ENCODE results near the gene ZNF574. TPM values are rescaled to one million over a fixed set of nuclear protein-coding genes. Genes with fewer than 3 reads are reported as not detected.

Gene ZNF574
- total RNA-seq, 1 experiment from 2014 or later = 35.6 TPM

DNA sequence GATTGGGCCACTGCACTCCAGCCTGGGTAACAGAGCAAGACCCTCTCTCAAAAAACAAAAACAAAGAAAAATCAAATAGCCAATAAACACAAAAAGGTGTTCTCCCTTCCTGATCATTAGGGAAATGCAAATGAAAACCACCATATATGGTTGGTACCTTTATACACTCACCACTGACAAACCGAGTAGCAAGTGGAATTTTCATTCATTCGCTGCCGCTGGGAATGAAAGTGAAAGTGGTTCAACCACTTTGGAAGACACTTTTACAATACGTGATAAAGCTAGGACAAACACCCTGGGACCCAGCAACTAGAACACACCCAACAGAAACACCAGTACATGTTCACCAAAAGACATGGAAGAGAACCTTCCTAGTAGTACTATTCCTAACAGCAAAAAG is 27.0 kb upstream of the ZNF574 start:
- H2BK15ac ChIP-seq (ENCODE audit: low read depth, low read length) = no peak overlapping the region
- no peaks in the 10 kb centered on the region for H3K9me3 Mint-ChIP-seq
- no peak overlapping the region for H3K14ac ChIP-seq (ENCODE audit: insufficient read depth, low read length)
- peaks cover 14 to 67% (median 62%) of the 10 kb centered on the region in 3 experiments; a peak in 6 of 7 replicates for H3K36me3 Mint-ChIP-seq (ENCODE audit: insufficient read depth in 1 of 3, low read depth in 3 of 3)
- no peak for DNase-seq
- no peak overlapping the region for H3K27ac ChIP-seq (ENCODE audit: insufficient read length, low read depth, low read length)
- no peak overlapping the region for H3K4me3 Mint-ChIP-seq
- no peak overlapping the region for H3K18ac ChIP-seq (ENCODE audit: insufficient read length, low read depth, low read length)
- no peak overlapping the region for H3K4me2 ChIP-seq (ENCODE audit: insufficient read depth, insufficient read length, low read length)
- no peak overlapping the region for H2BK5ac ChIP-seq (ENCODE audit: insufficient read length, low read length)
- H3K56ac ChIP-seq (ENCODE audit: insufficient read length, low read depth, low read length) = no peak overlapping the region
- no peaks in the 10 kb centered on the region for H3K27me3 ChIP-seq (ENCODE audit: insufficient read depth, low read length)
- no peak overlapping the region for H3K23ac ChIP-seq (ENCODE audit: insufficient read length, low read depth, low read length)
- H3K79me1 ChIP-seq (ENCODE audit: insufficient read depth, low read depth, low read length, poor library complexity, severe bottlenecking) = no peaks in the 10 kb centered on the region
- no CpG with 5 or more reads among the region's 4 CpGs for WGBS (ENCODE audit: extremely low coverage, insufficient read length, low lambda C conversion rate)
- H3K23me2 ChIP-seq (ENCODE audit: insufficient read length, low read depth, low read length, poor library complexity, severe bottlenecking) = no peaks in the 10 kb centered on the region
- H4K5ac ChIP-seq (ENCODE audit: insufficient read length, low read depth, low read length) = no peak overlapping the region
- H2AFZ ChIP-seq (ENCODE audit: low read length) = no peak overlapping the region
- no peak overlapping the region for H4K8ac ChIP-seq (replicated peaks; ENCODE audit: insufficient read length, low read depth, low read length)
- H2AK5ac ChIP-seq (ENCODE audit: insufficient read length, low read length) = no peak overlapping the region
- no peak overlapping the region for H3T11ph ChIP-seq (ENCODE audit: low read length)
- no peak overlapping the region for H2BK20ac ChIP-seq (ENCODE audit: low read depth, low read length, poor library complexity, severe bottlenecking)
- no peak overlapping the region for H2BK12ac ChIP-seq (ENCODE audit: insufficient read length, low read depth, low read length)
- no peak overlapping the region; a peak in 1 of 7 replicates for H3K27ac Mint-ChIP-seq
- no peak overlapping the region for H4K91ac ChIP-seq (ENCODE audit: insufficient read length, low read depth, low read length)
- H3K27me3 Mint-ChIP-seq (ENCODE audit: low read depth) = no peaks in the 10 kb centered on the region
- no peak overlapping the region for H2BK120ac ChIP-seq (ENCODE audit: low read depth, low read length, poor library complexity, severe bottlenecking)
- peaks cover 2% of the 10 kb centered on the region for H4K20me1 ChIP-seq (ENCODE audit: control insufficient read depth, insufficient read depth, insufficient read length)
- H3K9me3 ChIP-seq (ENCODE audit: control insufficient read depth, low read depth, low read length) = no peaks in the 10 kb centered on the region
- no peaks in the 10 kb centered on the region for H3K4me1 Mint-ChIP-seq
- H3K4me1 ChIP-seq (ENCODE audit: insufficient read depth, low read length) = no peaks in the 10 kb centered on the region
- no peaks in the 10 kb centered on the region for H3K79me2 ChIP-seq (ENCODE audit: insufficient read depth, low read length)
- TF ChIP-seq, protein P1, sequence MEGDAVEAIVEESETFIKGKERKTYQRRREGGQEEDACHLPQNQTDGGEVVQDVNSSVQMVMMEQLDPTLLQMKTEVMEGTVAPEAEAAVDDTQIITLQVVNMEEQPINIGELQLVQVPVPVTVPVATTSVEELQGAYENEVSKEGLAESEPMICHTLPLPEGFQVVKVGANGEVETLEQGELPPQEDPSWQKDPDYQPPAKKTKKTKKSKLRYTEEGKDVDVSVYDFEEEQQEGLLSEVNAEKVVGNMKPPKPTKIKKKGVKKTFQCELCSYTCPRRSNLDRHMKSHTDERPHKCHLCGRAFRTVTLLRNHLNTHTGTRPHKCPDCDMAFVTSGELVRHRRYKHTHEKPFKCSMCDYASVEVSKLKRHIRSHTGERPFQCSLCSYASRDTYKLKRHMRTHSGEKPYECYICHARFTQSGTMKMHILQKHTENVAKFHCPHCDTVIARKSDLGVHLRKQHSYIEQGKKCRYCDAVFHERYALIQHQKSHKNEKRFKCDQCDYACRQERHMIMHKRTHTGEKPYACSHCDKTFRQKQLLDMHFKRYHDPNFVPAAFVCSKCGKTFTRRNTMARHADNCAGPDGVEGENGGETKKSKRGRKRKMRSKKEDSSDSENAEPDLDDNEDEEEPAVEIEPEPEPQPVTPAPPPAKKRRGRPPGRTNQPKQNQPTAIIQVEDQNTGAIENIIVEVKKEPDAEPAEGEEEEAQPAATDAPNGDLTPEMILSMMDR (conservative IDR thresholded peaks at IDR 0.05) = no peak
- H3K4ac ChIP-seq (ENCODE audit: low read depth, low read length) = no peak overlapping the region
- no peak overlapping the region for H3K9ac ChIP-seq (ENCODE audit: extremely low read depth, insufficient read length, low read length)

All from H9 (cell line).